DMS53 treated with DMSO at 0.1 percent for 48 hours (cell line): Measurements from ENCODE around the gene ATP6V0D1.

Experiments
- DNase-seq: peaks from one replicate; lab custom pipeline; 2025; ENCODE audit not compliant: unreplicated experiment; lab: John Stamatoyannopoulos, UW

Gene ATP6V0D1

GRCh38 chr16:67445913-67446907, 34.7 kb downstream of the ATP6V0D1 start:
- DNase-seq = no peak

GRCh38 chr16:67445441-67445912, 35.5 kb downstream of the ATP6V0D1 start:
- DNase-seq = no peak

- no peak for DNase-seq
Measured at GRCh38 chr16:67445126-67445426, 35.9 kb downstream of the ATP6V0D1 start.

GRCh38 chr16:67444259-67445125, 36.5 kb downstream of the ATP6V0D1 start:
- no peak for DNase-seq

GRCh38 chr16:67443265-67443664, 37.7 kb downstream of the ATP6V0D1 start:
- no peak for DNase-seq

- DNase-seq = no peak
Measured at GRCh38 chr16:67442581-67443255, 38.2 kb downstream of the ATP6V0D1 start.

GRCh38 chr16:67441907-67442306, 39.0 kb downstream of the ATP6V0D1 start:
- DNase-seq = no peak

- DNase-seq = peak; percentile 47
Measured at GRCh38 chr16:67441271-67441753, 39.6 kb downstream of the ATP6V0D1 start.

GRCh38 chr16:67438824-67439393, 42.0 kb downstream of the ATP6V0D1 start:
- no peak for DNase-seq

GRCh38 chr16:67438098-67438791, 42.7 kb downstream of the ATP6V0D1 start:
- no peak for DNase-seq

- DNase-seq = no peak
Measured at GRCh38 chr16:67437513-67437912, 43.4 kb downstream of the ATP6V0D1 start.

- no peak for DNase-seq
Measured at GRCh38 chr16:67436640-67437193, 44.2 kb downstream of the ATP6V0D1 start.

GRCh38 chr16:67435758-67436164, 45.2 kb downstream of the ATP6V0D1 start:
- DNase-seq = no peak

- DNase-seq = no peak
Measured at GRCh38 chr16:67433131-67433719, 47.7 kb downstream of the ATP6V0D1 start.

GRCh38 chr16:67432506-67432890, 48.5 kb downstream of the ATP6V0D1 start:
- no peak for DNase-seq

- DNase-seq = no peak
Measured at GRCh38 chr16:67431775-67432505, 49.0 kb downstream of the ATP6V0D1 start.

- DNase-seq = peak; percentile 28
Measured at GRCh38 chr16:67430977-67431774, 49.8 kb downstream of the ATP6V0D1 start, which contains the start of gene HSD11B2. TSS of gene HSD11B2 (plus strand) at chr16:67431121. CDS start at chr16:67431249, 128 bp downstream.

GRCh38 chr16:67430504-67430976, 50.4 kb downstream of the ATP6V0D1 start:
- DNase-seq = peak; percentile 26
